Omental fat pad (tissue), 4 donors: ENCODE data around the gene PRDM16. TPM values are rescaled to one million over a fixed set of nuclear protein-coding genes. Genes with fewer than 3 reads are reported as not detected.

Experiments used
- ATAC-seq: fragments of 150-250 bp; one replicate; pipeline ENCODE4 v1.9.1; 2016; ENCODE audit warnings: mild to moderate bottlenecking, moderate library complexity; ENCODE audit not compliant: low FRiP score
- DNase-seq: peaks from one replicate; pipeline ENCODE4 v3.0.0-alpha.2; 2019; ENCODE audit warnings: low spot score
- CTCF ChIP-seq, 3 donors: fragments of 450-650 bp; IDR thresholded peaks; one replicate each; pipeline ENCODE4 v1.5.1; 2016 to 2017; ENCODE audit warnings: antibody characterized with exemption in 3 of 3, mild to moderate bottlenecking in 3 of 3, moderate library complexity in 2 of 3
- total RNA-seq, 4 donors: library from RNA; depleted of rRNA; stranded (reverse); fragments of >200 nt; gene quantifications; one replicate each; pipeline ENCODE4 v1.1.0, GENCODE V29; 2016

PRDM16 gene
- total RNA-seq, 4 donors from 2014 or later: 0.19 to 3.8 (median 1.8) TPM

GRCh38 chr1:3178279-3178678 is 109.3 kb downstream of the PRDM16 start:
- DNase-seq: no peak
- no peak for TF ChIP-seq CTCF (IDR thresholded peaks at IDR 0.05)
- ATAC-seq: no peak

GRCh38 chr1:3179471-3179870 is 110.5 kb downstream of the PRDM16 start:
- ATAC-seq (no peak), DNase-seq (no peak)
- TF ChIP-seq CTCF (IDR thresholded peaks at IDR 0.05): no peak

GRCh38 chr1:3180915-3181314 is 111.9 kb downstream of the PRDM16 start:
- no peak for TF ChIP-seq CTCF (IDR thresholded peaks at IDR 0.05)
- DNase-seq (no peak), ATAC-seq (no peak)

- DNase-seq: no peak
- TF ChIP-seq CTCF (IDR thresholded peaks at IDR 0.05): no peak
- ATAC-seq: no peak
Observed at GRCh38 chr1:3181956-3182355, 113.0 kb downstream of the PRDM16 start.

GRCh38 chr1:3183411-3183810 is 114.4 kb downstream of the PRDM16 start:
- no peak for TF ChIP-seq CTCF (IDR thresholded peaks at IDR 0.05)
- DNase-seq (no peak), ATAC-seq (no peak)

- ATAC-seq: no peak
- DNase-seq: no peak
- no peak for TF ChIP-seq CTCF (IDR thresholded peaks at IDR 0.05)
Observed at GRCh38 chr1:3183813-3184212, 114.8 kb downstream of the PRDM16 start.

- DNase-seq (no peak), ATAC-seq (no peak)
- TF ChIP-seq CTCF (IDR thresholded peaks at IDR 0.05): no peak
Observed at GRCh38 chr1:3184666-3185065, 115.7 kb downstream of the PRDM16 start.
